NCI-H69 (cell line): ENCODE results near the gene FAAP100.
A peak's percentile ranks its signal among the peaks of the same experiment; 100 is the strongest.

Experiments used
- DNase-seq: peaks from one replicate; lab custom pipeline; 2025; lab: John Stamatoyannopoulos, UW

FAAP100 gene

DNA sequence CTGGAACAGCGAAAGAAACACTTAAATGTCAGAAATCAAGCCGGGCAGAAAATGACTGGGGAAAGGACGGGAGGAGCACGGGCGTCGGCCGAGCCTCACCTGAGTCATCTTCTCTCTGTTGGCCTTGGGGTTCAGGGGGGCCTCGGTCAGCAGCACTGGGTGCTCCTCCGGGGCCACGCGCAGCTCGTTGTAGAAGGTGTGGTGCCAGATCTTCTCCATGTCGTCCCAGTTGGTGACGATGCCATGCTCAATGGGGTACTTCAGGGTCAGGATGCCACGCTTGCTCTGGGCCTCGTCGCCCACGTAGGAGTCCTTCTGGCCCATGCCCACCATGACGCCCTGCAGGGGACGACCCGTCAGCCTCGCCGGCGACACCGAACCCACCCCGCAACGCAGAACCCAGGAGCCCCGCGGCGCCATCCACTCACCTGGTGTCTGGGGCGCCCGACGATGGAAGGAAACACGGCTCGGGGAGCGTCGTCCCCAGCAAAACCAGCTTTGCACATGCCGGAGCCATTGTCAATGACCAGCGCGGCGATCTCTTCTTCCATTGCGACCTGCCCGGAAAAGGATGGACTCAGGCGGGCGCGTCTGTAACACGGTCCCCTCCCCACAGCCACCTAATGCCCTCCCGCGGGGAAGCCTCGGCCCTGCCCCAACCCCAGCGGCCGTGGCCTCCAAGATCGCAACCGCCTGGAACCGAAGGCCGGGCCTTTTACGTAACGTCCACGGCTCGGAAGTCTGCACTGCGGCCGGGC, 40.2 kb downstream of the FAAP100 start:
- peak; percentile 88 for DNase-seq

DNA sequence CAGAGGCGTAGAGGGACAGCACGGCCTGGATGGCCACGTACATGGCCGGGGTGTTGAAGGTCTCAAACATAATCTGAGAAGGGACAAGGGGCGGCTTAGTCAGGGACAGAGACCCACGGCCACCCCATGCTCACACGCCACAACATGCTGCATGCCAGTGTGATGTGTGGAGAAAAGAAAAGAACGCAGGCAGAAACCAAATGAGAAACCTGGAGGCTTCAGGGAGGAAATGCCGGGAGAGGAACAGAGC, 40.7 kb downstream of the FAAP100 start:
- DNase-seq, result peak; percentile 60

DNA sequence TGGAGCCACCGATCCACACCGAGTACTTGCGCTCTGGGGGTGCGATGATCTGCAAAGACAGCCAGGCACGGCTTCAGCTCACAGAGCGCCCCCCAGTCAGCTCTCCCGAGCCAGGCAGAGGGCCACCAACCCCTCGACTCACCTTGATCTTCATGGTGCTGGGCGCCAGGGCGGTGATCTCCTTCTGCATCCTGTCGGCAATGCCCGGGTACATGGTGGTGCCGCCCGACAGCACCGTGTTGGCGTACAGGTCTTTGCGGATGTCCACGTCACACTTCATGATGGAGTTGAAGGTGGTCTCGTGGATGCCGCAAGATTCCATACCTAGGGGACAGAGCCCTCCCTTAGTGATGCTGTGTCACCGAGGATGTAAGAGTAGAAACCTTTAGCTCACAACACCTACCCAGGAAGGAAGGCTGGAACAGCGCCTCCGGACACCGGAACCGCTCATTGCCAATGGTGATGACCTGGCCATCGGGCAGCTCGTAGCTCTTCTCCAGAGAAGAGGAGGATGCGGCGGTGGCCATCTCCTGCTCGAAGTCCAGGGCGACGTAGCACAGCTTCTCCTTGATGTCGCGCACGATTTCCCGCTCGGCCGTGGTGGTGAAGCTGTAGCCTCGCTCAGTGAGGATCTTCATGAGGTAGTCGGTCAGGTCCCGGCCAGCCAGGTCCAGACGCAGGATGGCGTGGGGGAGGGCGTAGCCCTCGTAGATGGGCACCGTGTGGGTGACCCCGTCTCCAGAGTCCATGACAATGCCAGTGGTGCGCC, 41.2 kb downstream of the FAAP100 start:
- DNase-seq, result no peak

DNA sequence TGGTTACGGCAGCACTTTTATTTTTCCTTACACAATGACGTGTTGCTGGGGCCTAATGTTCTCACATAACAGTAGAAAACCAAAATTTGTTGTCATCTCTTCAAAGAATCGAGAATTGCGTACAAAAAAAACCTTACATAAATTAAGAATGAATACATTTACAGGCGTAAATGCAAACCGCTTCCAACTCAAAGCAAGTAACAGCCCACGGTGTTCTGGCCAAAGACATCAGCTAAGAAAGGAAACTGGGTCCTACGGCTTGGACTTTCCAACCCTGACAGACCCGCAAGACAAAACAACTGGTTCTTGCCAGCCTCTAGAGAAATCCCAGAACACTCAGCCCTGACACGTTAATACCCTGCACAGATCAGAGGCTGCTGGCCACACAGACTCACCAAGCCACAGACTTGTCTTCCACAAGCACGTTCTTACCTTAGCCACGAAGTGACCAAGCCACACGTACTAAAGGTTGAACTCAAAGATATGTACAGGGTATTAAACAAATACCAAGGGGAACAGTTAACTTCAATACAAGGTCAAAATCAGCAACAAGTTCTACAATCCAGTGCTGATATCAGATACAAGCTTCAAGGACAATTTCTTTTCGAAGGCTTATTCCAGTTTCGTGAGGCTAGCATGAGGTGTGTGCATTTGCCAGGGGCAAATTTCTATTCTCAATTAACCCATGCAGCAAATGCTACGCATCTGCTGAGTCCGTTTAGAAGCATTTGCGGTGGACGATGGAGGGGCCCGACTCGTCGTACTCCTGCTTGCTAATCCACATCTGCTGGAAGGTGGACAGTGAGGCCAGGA, 42.0 kb downstream of the FAAP100 start:
- DNase-seq, result no peak

DNA sequence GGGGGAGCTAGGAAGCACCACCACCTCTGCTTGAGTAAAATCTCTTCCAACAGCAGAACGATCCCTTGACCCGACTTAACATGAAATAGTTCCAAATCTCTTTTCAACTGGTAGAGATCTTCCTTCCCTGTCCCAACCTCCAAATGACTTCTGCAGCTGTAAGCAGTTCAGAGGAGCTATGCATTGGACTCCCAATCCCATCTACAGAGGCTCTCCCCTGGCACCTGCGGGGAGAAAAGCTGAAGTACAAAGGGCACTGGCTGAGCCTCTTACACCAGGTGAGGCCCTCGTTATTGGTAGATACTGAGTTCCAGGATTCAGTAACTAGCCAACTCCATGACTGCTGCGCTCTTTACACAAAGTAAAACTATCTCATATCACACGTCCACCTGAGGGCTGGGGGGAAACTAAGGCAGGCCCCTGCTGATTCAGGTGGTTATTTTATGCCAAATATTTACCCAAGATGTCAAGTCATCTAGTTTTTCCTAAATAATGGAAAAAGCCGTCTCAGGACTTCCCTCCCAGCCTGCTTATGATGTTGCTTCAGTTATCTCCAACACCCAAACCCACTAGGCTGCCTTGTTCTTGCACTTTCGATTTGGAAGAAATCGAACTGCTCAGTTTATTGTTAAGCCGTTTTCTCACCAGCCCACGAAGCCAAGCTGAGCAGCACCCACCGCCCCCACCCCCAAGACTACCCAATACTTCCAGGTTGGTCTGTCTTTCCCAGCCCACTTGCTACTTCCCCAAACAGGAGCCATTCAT, 42.8 kb downstream of the FAAP100 start:
- peak; percentile 57 for DNase-seq

DNA sequence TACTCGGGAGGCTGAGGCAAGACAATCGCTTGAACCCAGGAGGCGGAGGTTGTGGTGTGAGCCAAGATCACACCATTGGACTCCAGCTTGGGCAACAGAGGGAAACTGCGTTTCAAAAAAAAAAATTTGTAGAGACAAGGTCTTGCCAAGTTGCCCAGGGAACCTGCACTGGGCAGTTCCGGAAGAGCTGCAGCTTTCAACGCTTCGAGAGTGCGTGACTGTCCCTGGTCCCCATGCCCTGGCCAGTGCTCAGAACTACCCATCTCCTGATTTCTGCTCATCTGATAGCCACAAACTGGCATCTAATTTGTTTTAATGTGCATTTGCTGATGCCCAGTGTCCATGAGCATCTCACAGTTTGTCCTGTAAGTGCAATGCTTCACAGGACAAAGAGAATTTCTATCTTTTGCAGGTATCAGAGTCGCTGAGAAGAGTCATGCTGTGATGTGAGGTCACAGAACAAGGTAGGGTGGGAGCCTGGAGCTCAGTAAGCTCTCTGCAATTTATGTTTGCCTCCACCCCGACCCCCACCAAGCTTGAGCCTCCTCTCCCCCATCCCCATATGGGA, 43.4 kb downstream of the FAAP100 start:
- peak; percentile 55 for DNase-seq

DNA sequence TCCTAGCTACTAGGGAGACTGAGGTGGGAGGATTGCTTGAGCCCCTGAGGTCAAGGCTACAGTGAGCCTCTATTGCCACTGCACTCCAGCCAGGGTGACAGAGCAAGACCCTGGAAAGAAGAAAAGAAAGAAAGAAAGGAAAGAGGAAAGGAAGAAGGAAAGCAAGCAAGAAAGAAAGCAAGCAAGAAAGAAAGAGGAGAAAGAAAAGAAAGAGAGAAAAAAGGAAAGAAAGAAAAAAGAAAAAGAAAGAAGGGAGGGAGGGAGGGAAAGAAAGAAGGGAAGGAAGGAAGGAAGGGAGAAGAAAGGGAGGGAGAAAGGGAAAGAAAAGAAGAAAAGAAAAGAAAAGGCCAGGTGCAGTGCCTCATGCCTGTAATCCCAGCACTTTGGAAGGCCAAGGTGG, 48.5 kb downstream of the FAAP100 start:
- DNase-seq, result no peak

DNA sequence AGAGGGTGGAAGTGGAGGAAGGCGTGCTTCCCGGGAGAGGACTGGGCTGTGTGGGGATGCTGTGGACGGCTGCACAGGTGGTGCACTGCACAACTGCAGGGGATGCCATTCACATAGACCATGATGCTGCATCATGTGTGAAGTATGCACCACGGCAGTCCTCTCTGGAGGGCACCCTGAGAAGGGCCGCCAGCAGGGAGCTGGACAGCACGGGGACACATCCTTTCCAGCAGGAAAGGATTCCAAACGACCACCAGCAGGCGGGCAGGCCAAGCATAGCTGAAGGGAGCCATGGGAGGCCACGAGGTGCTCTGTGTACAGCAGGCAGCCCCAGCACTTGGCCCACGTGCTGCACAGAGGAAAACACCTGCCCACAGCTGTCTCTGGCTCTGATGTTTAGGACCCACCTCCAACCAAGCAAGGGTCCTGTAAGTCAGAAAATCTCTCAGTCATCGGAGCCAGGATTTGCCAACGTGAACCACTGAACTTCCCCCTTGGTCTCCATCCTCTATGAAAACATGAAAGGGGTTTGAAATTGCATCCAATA, 49.6 kb downstream of the FAAP100 start:
- DNase-seq, result no peak

DNA sequence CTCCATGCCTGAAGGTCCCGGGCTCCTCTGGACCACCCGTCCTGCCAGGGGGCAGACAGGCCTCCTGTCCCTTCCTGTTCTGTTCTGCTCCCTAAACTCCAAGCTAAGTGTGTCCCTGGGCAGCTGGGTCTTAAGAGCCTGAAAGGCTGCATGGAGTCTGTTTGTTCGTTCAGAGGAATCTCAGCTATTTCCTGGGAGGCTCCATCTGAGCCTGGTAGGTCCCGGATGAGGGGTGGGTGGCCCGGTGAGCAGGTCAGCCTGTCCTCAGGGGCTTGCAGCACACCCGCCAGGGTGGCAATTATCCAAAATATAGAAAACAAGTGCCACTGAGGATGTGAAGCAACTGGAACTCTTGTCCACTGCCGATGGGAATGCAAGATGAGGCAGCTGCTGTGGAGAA, 52.1 kb downstream of the FAAP100 start:
- no peak for DNase-seq

DNA sequence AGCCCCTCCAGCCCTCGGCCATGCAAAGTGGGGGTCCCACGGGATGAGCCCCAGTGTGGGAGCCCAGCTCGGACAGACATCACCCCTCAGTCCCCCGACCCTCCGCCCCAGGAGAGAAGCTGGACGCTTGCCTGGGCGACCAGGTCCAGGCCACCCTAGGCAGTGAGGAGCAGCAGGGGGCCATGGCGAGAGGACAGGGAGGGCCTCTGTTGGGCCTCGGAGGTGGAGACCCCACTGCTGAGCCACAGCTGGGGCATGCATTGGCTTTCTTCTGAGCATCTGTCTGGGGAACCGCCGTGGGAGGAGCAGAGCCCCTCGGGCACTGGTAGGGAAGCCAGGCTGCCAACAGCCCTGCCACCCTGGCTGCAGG, 52.6 kb downstream of the FAAP100 start:
- no peak for DNase-seq

DNA sequence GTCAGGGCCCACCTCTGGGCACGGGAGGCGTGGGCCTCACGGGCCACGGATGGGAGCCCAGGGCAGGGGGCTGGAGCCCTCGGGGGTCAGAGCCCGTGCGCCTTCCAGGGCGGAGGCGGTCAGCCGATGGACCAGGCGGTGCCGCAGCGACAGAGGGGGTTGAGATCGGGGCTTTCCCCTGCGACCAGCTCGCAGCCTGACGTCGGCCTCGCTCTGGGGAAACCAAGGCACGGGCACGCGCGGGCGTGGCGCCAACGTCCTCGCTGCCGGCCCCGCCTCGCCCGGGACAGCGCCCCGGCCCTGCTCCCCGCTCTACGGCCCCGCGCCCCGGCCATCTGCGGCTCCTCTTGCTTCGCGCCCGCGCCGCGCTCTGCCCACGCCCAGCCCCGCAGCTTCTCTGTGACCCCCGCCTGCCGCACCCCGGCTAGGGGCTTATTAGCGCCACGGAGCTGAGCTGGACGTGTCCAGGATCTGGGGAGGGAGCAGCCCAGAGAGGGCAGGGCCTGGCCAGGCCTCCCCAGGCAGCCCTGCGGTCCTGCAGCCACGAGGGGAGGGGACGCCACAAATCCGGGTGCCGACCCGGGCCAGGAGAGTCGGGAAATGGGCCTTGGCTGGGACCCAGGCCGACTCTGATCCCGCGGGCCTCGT, 53.1 kb downstream of the FAAP100 start:
- DNase-seq, result no peak

DNA sequence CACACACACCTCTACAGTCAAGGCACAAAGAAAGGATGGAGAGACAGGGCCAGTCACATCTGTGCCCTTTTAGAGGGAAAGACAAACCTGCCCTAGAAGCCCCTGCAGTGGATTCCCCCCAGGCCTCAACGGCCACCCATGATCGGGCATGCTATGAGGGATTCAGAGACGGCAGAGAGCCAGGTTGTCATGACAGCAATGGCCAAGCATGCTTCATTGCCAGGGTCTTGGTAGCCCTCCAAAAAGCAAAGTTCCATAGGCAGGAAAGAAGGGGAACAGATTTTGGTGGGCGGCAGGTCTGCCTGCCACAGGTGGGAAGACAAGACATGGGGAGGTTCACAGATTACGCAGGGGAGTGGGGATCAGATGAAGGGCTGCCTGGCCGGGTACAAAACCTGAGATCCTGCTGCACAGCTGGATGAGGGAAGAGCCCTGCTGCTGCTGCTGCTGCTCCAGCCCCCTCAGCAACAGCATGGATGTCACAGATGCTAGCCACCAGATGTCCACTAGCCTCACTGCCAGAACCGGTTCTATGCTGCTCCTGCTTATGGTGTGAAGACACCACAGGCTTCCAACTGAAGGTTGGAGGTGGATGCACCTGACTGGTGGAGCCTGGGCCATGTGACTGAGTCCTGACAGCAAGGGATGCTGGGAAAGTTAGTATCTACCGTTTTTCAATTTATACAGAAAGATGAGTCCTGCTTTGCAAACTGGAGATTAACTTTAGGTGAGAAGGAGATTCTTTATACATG, 57.4 kb downstream of the FAAP100 start:
- peak; percentile 83 for DNase-seq

DNA sequence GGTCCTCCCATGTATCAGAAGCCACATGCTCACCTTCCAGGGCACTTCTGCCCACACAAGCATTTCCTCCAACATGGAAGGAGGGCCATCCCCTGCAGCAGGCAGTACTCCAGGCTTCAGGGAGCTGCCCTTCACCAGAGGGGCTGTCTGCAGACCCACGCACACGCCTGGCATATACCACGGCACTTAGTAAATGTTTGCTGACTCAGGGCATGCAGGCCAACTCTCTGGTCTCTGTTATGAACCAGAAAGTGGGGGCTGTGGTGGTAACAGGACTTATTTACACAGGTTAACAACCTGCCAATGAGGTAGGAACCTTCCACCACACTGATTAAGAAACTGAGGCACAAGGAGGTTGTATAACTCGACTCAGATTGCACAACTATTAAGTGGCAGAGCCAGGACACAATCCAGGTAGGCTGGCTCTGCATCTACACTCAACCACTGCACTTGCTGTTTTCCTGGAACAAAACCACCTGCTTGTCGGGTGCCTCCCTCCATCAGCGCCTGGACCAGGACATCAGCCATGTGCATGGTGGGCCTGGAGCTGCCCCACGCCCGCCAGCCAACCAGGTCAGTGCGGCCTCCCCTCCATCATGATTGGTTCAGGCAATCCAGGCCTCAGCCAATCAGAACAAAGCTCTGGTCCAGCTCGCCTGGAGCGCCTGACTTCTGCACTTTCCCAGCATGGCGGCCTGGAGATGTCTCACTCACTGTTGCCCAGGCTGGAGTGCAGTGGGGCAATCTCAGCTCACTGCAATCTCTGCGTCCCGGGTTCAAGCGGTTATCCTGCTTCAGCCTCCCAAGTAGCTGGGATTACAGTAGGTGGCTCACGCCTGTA, 58.7 kb downstream of the FAAP100 start:
- peak; percentile 54 for DNase-seq

DNA sequence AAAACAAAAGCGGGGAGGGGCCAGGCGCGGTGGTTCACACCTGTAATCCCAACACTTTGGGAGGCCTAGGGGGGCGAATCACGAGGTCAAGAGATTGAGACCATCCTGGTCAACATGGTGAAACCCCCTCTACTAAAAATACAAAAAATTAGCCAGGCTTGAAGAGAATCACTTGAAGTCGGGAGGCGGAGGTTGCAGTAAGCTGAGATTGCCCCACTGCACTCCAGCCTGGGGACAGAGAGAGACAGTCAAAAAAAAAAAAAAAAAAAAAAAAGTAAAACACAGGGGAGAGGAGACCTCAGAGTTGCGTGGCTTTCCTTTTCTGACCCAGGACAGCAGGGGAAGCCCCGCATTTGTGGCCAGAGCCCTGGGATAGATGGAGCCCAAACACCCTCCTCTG, 59.4 kb downstream of the FAAP100 start:
- no peak for DNase-seq

DNA sequence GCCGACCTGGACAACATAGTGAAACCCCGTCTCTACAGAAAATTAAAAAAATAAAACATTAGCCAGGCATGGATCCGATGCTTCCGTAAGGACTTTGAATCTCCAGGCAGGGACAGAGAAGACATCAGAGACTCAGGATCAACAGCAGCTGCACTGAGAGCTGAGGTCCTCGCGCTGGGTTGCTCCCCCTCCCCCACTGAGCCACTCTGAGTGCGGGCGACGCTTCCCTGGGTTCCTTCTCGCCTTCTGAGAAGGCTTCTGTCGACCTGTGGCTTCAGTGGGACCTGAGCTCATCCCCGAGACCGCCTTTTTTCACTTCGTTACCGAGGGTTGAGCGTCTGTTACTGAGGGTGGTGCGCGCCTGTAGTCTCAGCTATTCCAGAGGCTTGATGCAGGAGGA, 60.0 kb downstream of the FAAP100 start:
- no peak for DNase-seq

DNA sequence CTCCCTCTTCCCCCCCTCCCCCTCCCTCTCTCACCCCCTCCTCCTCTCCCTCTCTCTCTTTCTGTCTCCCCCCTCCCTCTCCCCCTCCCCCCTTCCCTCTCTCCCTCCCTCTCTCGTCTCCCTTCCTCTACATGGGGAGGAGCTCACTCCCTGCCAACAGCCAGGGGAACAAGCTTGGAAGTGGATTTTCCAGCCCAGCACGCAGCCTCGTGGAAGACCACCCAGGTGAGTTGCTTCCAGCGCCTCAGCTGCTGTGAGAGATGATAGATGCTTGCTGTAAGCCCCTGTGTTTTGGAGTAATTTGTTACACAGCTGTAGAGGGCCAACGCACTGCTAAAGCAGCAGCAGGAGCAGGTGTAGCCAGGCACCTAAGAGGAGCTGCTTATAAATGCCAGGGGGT, 60.4 kb downstream of the FAAP100 start:
- DNase-seq, result peak; percentile 48

DNA sequence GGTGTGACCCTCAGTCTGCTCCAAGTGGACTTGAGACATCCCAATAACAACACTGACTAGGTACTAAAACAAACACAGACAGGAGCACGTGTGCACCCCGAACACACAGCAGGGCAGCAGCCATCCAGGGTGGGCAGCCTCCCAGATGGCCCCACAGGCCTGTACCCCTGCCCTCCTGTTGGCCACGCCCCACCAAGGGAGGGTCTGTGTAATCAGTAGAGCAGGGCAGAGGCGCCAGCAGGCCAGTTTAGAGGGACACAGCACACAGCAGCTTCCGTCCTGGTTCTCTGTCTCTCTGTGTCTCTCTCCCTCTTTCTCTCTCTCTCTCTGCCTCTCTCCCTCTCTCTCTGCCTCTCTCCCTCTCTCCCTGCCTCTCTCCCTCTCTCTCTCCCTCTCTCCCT, 61.0 kb downstream of the FAAP100 start:
- peak; percentile 53 for DNase-seq

DNA sequence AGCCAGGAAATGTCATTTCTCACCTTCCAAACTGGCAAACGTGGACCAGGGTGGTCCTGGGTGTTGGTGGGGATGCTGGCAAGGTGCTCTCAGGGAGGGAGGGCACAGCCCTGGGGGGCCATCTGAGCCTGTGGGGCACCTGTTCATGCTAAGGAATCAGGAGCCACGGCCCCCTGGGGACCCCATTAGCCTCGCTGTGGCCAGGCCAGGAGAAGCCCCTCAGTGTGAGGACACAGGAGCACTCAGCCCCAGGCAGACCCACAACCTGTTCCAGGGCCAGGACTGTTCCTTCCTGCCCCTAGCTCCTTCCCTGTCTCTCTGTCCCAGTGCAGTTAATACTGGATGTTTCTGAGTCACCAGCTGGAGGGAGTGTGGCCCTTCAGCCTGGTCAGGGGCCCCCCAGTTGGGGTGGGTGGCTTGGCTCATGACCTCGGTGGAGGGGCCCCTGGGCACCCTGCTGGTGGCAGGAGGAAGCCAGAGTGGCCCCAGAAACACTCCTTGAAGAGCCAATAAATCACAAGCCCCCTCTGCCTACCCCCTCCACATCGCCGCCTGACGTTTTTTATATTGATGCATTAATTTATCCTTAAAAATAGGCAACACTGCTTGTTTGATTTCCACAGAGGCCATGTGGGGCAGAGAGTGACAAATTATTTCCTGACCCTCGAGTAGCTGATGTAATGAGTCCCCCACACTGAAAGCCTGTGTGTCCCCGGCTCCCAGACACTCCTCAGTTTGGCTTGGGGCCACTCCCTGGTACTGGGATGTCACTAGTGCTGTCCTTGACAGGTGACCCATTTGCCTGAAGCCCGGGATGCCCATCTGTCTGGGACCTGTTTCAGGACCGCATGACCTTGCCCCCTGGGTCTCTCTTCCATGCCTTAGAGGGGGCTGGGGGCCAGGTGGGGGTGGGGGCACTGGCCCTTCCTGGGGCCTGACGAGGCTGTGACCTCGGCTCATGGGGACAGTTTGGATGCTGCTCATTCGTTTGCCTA, 61.9 kb downstream of the FAAP100 start:
- no peak for DNase-seq
